ENCODE data around the gene DNAJC13.

DNA sequence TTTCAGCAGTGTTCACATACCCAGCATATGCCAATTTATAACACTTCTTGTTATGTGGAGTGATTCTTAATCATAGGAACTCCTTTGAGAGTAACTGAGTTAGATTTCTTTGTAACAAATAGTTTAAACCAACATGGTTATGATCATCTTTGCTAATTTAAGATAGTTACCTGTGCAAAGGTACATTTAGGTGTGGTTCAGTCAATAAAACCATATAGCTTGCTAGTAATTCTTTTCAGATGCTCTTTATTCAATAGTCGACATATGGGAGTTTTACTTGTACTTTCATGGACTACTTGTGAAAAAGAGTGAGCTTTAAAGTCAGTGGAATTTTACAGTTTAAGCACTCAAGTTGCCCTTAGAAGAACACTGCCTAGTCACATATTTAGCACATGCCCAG lies 5.2 kb downstream of the DNAJC13 start:
- TF ChIP-seq EZH2phosphoT487 (IDR thresholded peaks at IDR 0.05; ENCODE audit: borderline replicate concordance, low read depth, low read length) (no peak), CTCF (conservative IDR thresholded peaks at IDR 0.05; ENCODE audit: low read length) (no peak)

Data from OCI-LY7 (cell line).